Activated T-cell treated with anti-CD3 and anti-CD28 coated beads, Interleukin-2, amount 50 U/mL, for 72 hours (primary cell): ENCODE results near the gene SORL1. TPM values are rescaled to one million over a fixed set of nuclear protein-coding genes. Genes with fewer than 3 reads are reported as not detected.

Experiments
- ATAC-seq, 2 donors: fragments of 150-1000 bp; cut with Tn5 transposase; replicated peaks in 1 of 2; 2 replicates each; pipeline ENCODE4 v1.10.0; 2021; ENCODE audit warnings: moderate library complexity in 2 of 2, mild to moderate bottlenecking in 1 of 2
- DNase-seq, 2 donors: peaks; one replicate each; pipeline ENCODE4 v3.0.0; 2021 to 2022; ENCODE audit warnings: mixed read lengths in 1 of 2
- H3K27ac Mint-ChIP-seq: one replicate; pipeline ENCODE4 v1.8.0; 2022; ENCODE audit warnings: mild to moderate bottlenecking, moderate library complexity, mixed read lengths
- H3K27me3 Mint-ChIP-seq: one replicate; pipeline ENCODE4 v1.8.0; 2022; ENCODE audit warnings: low read depth, mixed read lengths
- H3K36me3 Mint-ChIP-seq, 2 donors: one replicate each; pipeline ENCODE4 v1.8.0; 2022; ENCODE audit warnings: mixed read lengths in 2 of 2, mild to moderate bottlenecking in 1 of 2; ENCODE audit not compliant: insufficient read depth in 2 of 2
- H3K4me1 Mint-ChIP-seq: one replicate; pipeline ENCODE4 v1.8.0; 2022; ENCODE audit warnings: low read depth, mixed read lengths
- H3K4me3 Mint-ChIP-seq, 2 donors: one replicate each; pipeline ENCODE4 v1.8.0; 2022; ENCODE audit warnings: mild to moderate bottlenecking in 2 of 2, mixed read lengths in 2 of 2, moderate library complexity in 2 of 2
- H3K9me3 Mint-ChIP-seq, 2 donors: one replicate each; pipeline ENCODE4 v1.8.0; 2022; ENCODE audit warnings: mixed read lengths in 2 of 2
- total RNA-seq, 2 donors: library from RNA; stranded (reverse); gene quantifications; one replicate each; pipeline ENCODE4 v1.2.3, GENCODE V29; 2022

The SORL1 gene
- total RNA-seq, 2 donors from 2014 or later = 66.3 to 80.0 TPM

DNA sequence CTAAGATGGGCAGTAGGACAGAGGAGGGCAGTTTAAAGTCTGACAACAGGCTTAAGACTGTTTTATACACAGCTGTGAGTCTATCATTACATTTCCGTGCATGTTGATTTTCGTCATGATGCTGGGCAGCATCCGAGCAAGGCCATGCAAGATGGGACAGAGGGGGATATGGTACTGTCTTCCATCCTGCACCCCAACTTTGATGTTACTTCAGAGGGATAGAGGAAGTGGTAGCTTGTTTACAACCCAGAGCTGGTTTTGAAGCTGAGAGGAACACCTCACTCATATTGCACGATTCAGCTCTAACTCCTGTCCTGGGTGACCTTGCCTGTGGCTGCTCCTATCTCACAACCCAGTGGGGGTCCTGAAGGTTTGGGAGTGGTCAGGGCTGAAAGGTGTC, 3.0 kb upstream of the SORL1 start:
- no peaks in the 10 kb centered on the region for H3K27me3 Mint-ChIP-seq
- DNase-seq = no peak

DNA sequence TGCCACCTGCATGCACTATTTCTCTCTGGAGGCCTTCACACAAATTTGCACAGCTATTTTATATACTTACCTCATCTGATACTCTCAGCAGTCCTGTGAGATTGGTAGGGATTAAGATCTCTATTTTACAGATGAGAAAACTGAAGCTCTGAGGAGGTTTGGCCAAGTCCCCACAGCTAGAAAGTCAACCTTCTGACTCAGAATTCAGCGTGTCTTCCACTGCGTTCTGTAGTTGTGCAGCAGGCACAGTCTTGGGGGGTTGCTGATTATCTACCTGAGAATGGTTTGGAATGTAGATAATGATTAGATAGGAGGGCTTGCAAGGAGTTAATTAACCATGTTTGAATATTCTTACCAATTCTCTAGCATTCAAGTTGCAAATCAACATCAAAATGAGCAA, 2.5 kb upstream of the SORL1 start:
- H3K4me1 Mint-ChIP-seq = peaks cover 87% of the 10 kb centered on the region
- DNase-seq (no peak), ATAC-seq (no peak)
- no peaks in the 10 kb centered on the region for H3K27me3 Mint-ChIP-seq
- H3K27ac Mint-ChIP-seq = no peak overlapping the region
- peak overlapping the region; percentile 70 to 76 for H3K4me3 Mint-ChIP-seq
- peaks cover 4 to 5% of the 10 kb centered on the region in 2 donors for H3K36me3 Mint-ChIP-seq
- no peaks in the 10 kb centered on the region for H3K9me3 Mint-ChIP-seq

More for the DNA sequence above, 3.0 kb upstream of the SORL1 start:
- peak overlapping the region; percentile 39 for H3K27ac Mint-ChIP-seq
- peak overlapping the region; percentile 70 to 76 for H3K4me3 Mint-ChIP-seq
- no peaks in the 10 kb centered on the region for H3K9me3 Mint-ChIP-seq
- H3K4me1 Mint-ChIP-seq = peaks cover 87% of the 10 kb centered on the region
- ATAC-seq = peak in 1 of 2 donors; percentile 6
- H3K36me3 Mint-ChIP-seq = peaks cover 4 to 5% of the 10 kb centered on the region in 2 donors

DNA sequence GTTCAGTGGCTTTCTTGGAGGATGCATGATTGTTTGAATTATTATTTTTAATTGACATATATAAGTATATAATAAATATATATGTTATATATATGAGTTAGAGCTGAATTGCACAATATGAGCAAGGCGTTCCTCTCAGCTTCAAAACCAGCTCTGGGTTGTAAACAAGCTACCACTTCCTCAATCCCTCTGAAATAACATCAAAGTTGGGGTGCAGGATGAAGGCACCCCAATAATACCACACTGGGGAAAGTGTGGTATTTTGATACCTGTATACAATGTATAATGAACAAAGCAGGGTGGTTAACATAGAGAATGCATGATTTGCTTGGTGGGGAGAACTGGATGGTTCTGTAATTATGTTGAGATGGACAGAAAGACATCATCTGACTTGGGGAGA, 1.7 kb upstream of the SORL1 start:
- H3K27me3 Mint-ChIP-seq = no peaks in the 10 kb centered on the region
- no peak for DNase-seq

DNA sequence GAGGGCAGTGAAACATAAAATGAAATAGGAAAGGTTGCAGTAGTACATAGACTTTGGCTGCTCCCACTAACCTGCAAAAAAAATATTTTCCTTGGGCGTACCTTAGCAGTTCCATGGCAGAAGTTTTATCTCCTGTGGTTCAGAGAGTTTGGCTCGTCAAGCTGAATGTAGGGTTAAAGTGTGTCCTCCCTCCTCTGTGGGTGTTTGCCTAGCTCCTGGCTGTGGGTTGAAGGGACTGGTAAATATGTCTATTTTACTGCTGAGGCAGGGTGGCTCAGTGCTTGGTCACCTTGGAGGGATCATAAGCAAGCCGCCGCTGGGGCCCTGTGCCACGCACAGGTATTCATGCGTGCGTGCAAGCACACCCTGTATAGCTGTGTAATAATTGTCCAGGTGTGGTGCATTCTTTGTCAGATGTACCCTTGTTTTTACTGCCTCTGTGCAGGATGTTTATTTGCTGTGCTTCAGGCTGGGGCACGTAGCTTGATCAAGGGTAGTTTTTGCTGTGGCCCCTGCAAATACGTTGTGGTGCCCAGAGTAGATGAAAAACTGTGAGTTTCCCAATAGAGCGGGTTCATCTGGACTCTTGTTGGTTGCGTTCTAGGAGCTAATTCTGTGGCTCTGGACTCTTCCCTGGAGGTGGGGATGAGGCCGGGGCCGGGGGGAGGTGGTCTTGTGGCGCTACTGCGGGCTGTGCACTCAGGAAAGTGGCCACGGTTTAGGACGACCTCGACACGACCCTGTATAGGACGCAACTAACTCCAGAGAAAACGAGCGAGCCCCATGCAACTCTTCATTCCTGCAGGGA, 732 bp upstream of the SORL1 start:
- peak; percentile 36 to 48 for DNase-seq
- peak; percentile 22 to 29 for ATAC-seq
- Mint-ChIP-seq H3K27me3 (no peaks in the 10 kb centered on the region), H3K9me3 (no peaks in the 10 kb centered on the region), H3K36me3 (peaks cover 4 to 5% of the 10 kb centered on the region in 2 donors), H3K27ac (peak overlapping the region; percentile 40), H3K4me1 (peaks cover 87% of the 10 kb centered on the region), H3K4me3 (peak overlapping the region; percentile 97)

More for the DNA sequence above, 1.7 kb upstream of the SORL1 start:
- Mint-ChIP-seq H3K27ac (peak overlapping the region; percentile 40), H3K9me3 (no peaks in the 10 kb centered on the region), H3K36me3 (peaks cover 4 to 5% of the 10 kb centered on the region in 2 donors), H3K4me3 (peak overlapping the region; percentile 97), H3K4me1 (peaks cover 87% of the 10 kb centered on the region)
- no peak for ATAC-seq

DNA sequence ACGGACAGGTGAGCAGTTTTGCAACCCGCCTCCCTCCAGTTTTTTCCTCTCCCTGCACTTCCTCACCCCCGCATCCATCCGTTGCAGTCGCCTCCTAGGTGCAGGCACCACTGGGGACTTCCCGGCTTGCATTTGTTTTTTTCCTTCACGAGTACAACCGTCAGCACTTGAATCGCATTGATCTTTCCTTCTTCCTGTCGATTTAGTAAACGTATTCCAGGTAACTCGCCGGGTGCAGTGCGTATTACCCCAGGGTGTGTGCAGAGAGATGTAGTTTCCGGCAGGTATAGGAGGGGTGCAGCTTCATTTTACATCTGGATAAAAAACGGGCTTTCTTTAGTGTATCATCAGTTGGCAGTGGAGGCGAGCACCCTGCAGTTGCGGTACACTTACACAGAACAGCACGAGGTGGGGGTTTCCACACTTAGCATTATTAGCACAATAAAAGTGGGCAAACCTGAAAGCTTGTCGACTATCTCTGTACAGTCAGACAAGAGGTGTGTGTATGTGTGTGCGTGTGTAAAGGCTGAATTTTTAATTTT, 566 bp downstream of the SORL1 start, which contains the start of gene SORL1-AS1:
Gene SORL1-AS1 (minus strand): TSS at position 359 of the 542 bp plus-strand sequence.
- Mint-ChIP-seq H3K27ac (peak within 1 kb of the TSS; percentile 95), H3K36me3 (peaks cover 4 to 5% of the 10 kb centered on the region in 2 donors), H3K27me3 (no peaks in the 10 kb centered on the region), H3K9me3 (no peaks in the 10 kb centered on the region), H3K4me3 (peak within 1 kb of the TSS; percentile 97), H3K4me1 (peaks cover 90% of the 10 kb centered on the region)
- ATAC-seq = peak; percentile 53 to 61
- DNase-seq = peak; percentile 55 to 62

DNA sequence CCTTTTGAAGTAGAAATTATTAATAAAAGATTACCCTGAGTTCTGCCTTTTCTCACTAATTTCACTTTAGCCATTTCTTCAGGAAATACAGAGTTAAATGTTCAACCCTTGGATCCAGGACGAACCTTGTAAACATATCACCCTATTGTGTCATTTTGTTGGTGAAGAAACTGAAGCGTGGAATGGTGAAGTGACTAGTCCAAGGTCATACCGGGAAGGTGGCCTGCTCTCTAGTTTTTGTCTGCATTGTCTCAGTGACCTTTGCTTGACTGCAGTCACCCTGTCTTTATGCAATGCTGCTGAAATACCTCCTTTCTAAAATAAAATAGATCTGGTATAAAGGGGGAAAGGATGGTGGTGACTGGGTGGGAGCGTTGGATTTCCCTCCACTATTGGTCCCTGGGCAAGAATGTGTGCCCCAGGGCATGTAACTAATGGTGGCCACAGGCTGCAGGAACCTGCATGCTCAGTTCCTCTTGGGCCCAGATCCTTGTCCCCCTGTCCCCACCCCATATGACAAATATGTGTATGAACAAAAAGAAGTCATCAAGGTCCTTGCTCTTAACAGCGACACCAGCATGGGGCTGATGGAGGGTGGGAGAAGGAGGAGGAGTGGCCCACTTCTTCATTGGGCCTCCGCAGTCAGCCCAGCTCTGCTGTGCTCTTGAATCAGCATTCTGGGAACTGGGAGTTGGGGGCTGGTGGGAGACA, 1.6 kb downstream of the SORL1 start:
- Mint-ChIP-seq H3K4me3 (peak overlapping the region; percentile 97), H3K9me3 (no peaks in the 10 kb centered on the region), H3K27me3 (no peaks in the 10 kb centered on the region), H3K4me1 (peaks cover 90% of the 10 kb centered on the region), H3K27ac (peak overlapping the region; percentile 95), H3K36me3 (peaks cover 4 to 5% of the 10 kb centered on the region in 2 donors)
- DNase-seq (no peak), ATAC-seq (no peak)

DNA sequence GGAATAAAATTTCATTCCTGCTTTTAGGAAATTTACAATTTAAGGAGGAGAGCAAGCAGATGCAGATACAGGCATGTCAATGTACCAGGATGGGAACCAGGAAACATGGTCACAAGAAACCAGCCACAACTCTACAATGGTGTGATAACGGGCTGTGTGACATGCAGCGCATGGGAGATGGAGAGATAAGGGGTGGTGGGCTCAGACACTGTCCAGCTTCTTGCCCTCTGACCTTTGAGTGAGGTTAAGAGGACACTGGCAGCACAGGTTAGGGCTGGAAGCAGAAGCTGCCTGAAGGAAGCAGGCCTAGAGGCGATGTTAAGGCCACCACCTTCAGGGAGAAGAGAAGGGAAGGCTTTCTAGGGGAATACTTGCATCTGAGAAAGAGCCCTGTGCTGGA, 3.0 kb downstream of the SORL1 start:
- Mint-ChIP-seq H3K27ac (peak overlapping the region; percentile 95), H3K9me3 (no peaks in the 10 kb centered on the region), H3K27me3 (no peaks in the 10 kb centered on the region), H3K36me3 (peaks cover 4 to 5% of the 10 kb centered on the region in 2 donors), H3K4me1 (peaks cover 90% of the 10 kb centered on the region), H3K4me3 (peak overlapping the region; percentile 97)
- DNase-seq (no peak), ATAC-seq (no peak)

DNA sequence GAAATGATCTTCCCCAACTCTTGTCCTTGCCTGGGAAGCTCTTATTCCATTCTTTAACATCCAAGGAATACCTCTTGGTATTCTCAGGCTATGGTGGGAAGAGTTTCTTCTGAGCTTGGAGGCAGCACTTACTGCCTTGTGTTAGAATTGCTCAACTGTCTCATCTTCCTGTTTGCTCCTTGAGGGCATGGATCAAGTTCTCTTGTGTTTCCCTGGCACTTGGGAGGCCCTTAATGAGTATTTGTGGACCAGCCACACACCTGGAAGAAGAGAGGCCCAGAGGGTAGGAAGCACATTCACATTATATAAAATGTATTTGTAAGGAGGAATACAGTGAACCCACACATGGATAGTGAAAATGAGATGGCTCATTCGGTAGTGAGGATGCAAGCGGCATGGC, 4.0 kb downstream of the SORL1 start:
- peaks cover 5% of the 10 kb centered on the region in 2 donors for H3K36me3 Mint-ChIP-seq
- peak overlapping the region; percentile 48 to 77 for H3K4me3 Mint-ChIP-seq
- H3K4me1 Mint-ChIP-seq = peaks cover 90% of the 10 kb centered on the region
- H3K27ac Mint-ChIP-seq = peak overlapping the region; percentile 96
- no peaks in the 10 kb centered on the region for H3K9me3 Mint-ChIP-seq
- DNase-seq (no peak), ATAC-seq (no peak)
- no peaks in the 10 kb centered on the region for H3K27me3 Mint-ChIP-seq

DNA sequence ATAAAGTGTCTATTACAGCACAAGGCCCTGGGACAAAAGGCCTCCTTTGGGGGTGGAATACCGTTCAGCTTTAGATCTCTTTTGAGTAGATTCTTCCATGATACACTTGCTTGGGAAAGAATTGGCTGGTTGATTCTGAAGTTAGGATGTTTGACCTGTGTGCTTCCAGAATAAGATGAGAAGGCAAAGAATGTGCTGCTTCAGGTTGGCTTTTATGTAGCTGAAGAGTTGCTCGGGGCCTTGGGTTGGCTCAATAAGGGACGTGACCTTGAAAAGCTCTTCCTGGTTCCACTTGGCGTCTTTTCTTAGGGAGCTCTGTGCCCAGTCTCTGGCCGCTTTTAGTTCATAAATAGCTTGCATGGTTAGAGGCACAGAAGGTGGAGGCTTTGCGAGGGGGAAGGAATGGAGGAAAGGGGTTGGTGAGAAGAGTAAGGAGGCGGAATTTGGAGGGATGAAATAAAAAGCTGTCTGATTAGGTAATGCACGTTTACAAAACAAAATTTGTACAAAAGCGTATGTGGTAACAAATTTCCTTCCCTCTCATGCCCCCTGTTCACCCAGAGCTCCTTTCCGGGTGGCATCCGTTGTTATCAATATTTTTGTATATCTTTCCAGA, 4.8 kb downstream of the SORL1 start:
- Mint-ChIP-seq H3K4me1 (peaks cover 94% of the 10 kb centered on the region), H3K9me3 (no peaks in the 10 kb centered on the region), H3K27me3 (no peaks in the 10 kb centered on the region), H3K4me3 (peak overlapping the region; percentile 33 to 77), H3K27ac (peak overlapping the region; percentile 96), H3K36me3 (peaks cover 5% of the 10 kb centered on the region in 2 donors)
- no peak for DNase-seq
- ATAC-seq = no peak

DNA sequence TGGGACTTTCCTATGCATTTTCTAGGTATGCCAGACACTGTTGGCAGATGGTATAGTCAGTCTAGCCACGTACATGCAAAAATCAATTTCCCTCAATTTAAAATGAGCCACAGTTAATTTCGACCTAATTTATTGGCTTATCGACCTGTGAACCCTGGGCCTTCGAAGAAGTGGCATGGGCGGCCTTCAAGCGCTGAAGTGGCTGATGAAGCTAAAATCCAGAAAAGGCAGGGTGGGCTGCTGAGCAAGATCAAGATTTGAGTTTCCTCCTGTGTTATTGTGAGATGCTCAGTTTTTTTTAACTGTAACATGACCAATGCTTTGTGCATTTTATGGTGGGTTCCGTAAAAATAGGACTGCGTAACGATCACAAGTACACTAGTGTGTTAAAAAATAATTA, 6.4 kb downstream of the SORL1 start:
- ATAC-seq (no peak), DNase-seq (no peak)
- Mint-ChIP-seq H3K4me3 (peak overlapping the region; percentile 53 to 68), H3K27me3 (no peaks in the 10 kb centered on the region), H3K4me1 (peaks cover 100% of the 10 kb centered on the region), H3K27ac (peak overlapping the region; percentile 96), H3K9me3 (no peaks in the 10 kb centered on the region), H3K36me3 (peaks cover 0 to 1% of the 10 kb centered on the region in 2 donors)

DNA sequence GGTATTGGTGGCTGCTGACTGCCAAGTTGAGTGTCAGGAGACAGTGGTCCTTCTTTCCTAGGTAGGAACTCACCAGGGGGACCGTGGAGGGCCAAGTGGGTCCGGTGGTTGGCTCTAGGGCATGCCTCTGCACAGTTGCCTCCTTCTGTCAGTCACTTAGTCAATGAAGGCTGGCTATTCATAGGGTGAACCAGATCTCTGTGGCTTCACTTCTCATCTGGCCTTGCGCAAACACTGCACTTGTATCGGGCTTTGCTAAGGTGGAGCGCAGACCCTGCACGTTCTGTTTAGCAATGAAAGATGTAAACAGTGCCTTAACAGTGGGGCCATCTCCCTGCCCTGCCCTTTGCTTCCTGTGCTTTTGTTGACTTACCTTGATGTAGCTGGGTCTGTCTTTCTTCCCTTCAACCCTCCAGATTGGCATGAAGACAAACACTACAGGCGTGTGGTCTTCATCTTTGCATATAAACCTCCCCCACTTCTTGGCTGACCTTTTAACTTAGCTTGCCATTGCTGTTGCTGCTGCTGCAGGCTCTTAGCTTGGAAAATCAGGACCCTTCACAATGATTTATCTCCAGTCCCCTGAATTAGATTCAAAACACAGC, 7.4 kb downstream of the SORL1 start:
- Mint-ChIP-seq H3K27me3 (no peaks in the 10 kb centered on the region), H3K4me3 (peak overlapping the region; percentile 53 to 68), H3K9me3 (no peaks in the 10 kb centered on the region), H3K36me3 (peaks cover 0 to 1% of the 10 kb centered on the region in 2 donors), H3K27ac (peak overlapping the region; percentile 25), H3K4me1 (peaks cover 100% of the 10 kb centered on the region)
- peak in 1 of 2 donors; percentile 40 for DNase-seq
- ATAC-seq = peak in 1 of 2 donors; percentile 30

DNA sequence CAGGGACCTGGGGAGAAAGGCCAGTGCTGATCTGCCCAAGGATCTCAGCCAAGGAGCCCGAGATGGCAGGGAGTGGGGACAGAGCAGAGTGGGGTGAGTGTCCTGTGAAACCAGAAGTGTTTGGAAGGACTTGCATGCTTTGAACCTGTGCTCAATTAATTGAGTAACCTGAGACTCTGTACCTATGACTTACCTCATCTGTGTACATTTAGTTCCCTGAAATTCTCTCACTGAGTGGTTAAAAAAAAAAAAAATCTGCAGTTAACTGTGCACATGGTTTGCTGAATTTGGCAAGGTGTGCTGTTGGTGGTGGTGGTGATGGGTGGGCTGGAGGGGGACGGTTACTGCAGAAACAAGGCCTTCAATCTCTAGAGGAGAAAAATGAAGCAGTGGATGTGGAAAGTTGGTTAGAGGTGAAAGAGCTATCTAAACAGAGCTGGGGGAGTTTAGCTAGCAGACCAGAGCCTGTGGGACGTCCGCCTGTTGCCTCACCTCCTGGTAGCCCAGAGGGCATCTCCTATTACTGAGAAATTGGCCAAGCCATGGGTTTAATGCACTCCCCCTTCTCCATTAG, 8.9 kb downstream of the SORL1 start:
- peak overlapping the region; percentile 58 to 82 for H3K4me3 Mint-ChIP-seq
- ATAC-seq (no peak), DNase-seq (no peak)

More for the DNA sequence above, 8.9 kb downstream of the SORL1 start:
- H3K9me3 Mint-ChIP-seq = no peaks in the 10 kb centered on the region
- peaks cover 100% of the 10 kb centered on the region for H3K4me1 Mint-ChIP-seq
- H3K36me3 Mint-ChIP-seq = peaks cover 0 to 1% of the 10 kb centered on the region in 2 donors
- H3K27me3 Mint-ChIP-seq = no peaks in the 10 kb centered on the region
- peak overlapping the region; percentile 94 for H3K27ac Mint-ChIP-seq
